ENCODE data around the gene ERC1.

GRCh38 chr12:1218369-1218768 is 227.3 kb downstream of the ERC1 start:
- TF ChIP-seq ZNF585B (tag by site-specific recombination; IDR thresholded peaks at IDR 0.05) (no peak), GFI1B (tag by site-specific recombination; IDR thresholded peaks at IDR 0.05) (no peak), ZNF121 (tag by site-specific recombination; IDR thresholded peaks at IDR 0.05) (no peak), ZNF223 (tag by site-specific recombination; IDR thresholded peaks at IDR 0.05) (no peak), ZBTB21 (tag by site-specific recombination; IDR thresholded peaks at IDR 0.05) (no peak)
- TF ChIP-seq, protein P1, sequence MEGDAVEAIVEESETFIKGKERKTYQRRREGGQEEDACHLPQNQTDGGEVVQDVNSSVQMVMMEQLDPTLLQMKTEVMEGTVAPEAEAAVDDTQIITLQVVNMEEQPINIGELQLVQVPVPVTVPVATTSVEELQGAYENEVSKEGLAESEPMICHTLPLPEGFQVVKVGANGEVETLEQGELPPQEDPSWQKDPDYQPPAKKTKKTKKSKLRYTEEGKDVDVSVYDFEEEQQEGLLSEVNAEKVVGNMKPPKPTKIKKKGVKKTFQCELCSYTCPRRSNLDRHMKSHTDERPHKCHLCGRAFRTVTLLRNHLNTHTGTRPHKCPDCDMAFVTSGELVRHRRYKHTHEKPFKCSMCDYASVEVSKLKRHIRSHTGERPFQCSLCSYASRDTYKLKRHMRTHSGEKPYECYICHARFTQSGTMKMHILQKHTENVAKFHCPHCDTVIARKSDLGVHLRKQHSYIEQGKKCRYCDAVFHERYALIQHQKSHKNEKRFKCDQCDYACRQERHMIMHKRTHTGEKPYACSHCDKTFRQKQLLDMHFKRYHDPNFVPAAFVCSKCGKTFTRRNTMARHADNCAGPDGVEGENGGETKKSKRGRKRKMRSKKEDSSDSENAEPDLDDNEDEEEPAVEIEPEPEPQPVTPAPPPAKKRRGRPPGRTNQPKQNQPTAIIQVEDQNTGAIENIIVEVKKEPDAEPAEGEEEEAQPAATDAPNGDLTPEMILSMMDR (tag by site-specific recombination; IDR thresholded peaks at IDR 0.05): no peak
- TF ChIP-seq, protein P2, sequence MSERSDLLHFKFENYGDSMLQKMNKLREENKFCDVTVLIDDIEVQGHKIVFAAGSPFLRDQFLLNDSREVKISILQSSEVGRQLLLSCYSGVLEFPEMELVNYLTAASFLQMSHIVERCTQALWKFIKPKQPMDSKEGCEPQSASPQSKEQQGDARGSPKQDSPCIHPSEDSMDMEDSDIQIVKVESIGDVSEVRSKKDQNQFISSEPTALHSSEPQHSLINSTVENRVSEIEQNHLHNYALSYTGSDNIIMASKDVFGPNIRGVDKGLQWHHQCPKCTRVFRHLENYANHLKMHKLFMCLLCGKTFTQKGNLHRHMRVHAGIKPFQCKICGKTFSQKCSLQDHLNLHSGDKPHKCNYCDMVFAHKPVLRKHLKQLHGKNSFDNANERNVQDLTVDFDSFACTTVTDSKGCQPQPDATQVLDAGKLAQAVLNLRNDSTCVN (tag by site-specific recombination; optimal IDR thresholded peaks at IDR 0.05): no peak
- TF ChIP-seq, protein P3, sequence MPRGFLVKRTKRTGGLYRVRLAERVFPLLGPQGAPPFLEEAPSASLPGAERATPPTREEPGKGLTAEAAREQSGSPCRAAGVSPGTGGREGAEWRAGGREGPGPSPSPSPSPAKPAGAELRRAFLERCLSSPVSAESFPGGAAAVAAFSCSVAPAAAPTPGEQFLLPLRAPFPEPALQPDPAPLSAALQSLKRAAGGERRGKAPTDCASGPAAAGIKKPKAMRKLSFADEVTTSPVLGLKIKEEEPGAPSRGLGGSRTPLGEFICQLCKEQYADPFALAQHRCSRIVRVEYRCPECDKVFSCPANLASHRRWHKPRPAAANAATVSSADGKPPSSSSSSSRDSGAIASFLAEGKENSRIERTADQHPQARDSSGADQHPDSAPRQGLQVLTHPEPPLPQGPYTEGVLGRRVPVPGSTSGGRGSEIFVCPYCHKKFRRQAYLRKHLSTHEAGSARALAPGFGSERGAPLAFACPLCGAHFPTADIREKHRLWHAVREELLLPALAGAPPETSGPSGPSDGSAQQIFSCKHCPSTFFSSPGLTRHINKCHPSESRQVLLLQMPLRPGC (tag by site-specific recombination; IDR thresholded peaks at IDR 0.05): no peak
